Keratinocyte (primary cell): ENCODE measurements around the gene FUT7. TPM values are rescaled to one million over a fixed set of nuclear protein-coding genes. Genes with fewer than 3 reads are reported as not detected.

Experiments used
- DNase-seq: peaks from one replicate; pipeline ENCODE4 v3.0.0-alpha.2; 2011; ENCODE audit warnings: low read depth, missing footprints, low spot score
- FAIRE-seq: peaks from 2 replicates; lab custom pipeline; 2011; peaks lifted over from hg19 to GRCh38; lab: Jason Lieb, UNC
- H2AFZ ChIP-seq: 2 replicates; pipeline ENCODE4 v1.6.0; 2012; ENCODE audit warnings: low read length, control low read depth, inconsistent platforms; ENCODE audit not compliant: control insufficient read depth
- H3K27ac ChIP-seq: 2 replicates; pipeline ENCODE4 v1.5.1; 2011; ENCODE audit warnings: low read length; ENCODE audit not compliant: control insufficient read depth, insufficient read depth
- H3K27me3 ChIP-seq: 3 replicates; pipeline ENCODE4 v1.6.0; 2011; ENCODE audit warnings: low read length; ENCODE audit not compliant: control insufficient read depth, insufficient read depth; ENCODE audit errors: extremely low read depth
- H3K36me3 ChIP-seq, 2 experiments: 2 replicates in 1 of 2; 3 replicates in 1 of 2; pipeline ENCODE4 v1.5.1; 2011; ENCODE audit warnings: low read length in 2 of 2, mild to moderate bottlenecking in 1 of 2; ENCODE audit not compliant: control insufficient read depth in 2 of 2, insufficient read depth in 2 of 2; ENCODE audit errors: extremely low read depth in 1 of 2
- H3K4me1 ChIP-seq: 3 replicates; pipeline ENCODE4 v1.5.1; 2011; ENCODE audit warnings: low read length; ENCODE audit not compliant: control insufficient read depth, insufficient read depth; ENCODE audit errors: extremely low read depth
- H3K4me2 ChIP-seq: 3 replicates; pipeline ENCODE4 v1.6.0; 2011; ENCODE audit warnings: low read depth, low read length; ENCODE audit not compliant: control insufficient read depth, insufficient read depth; ENCODE audit errors: extremely low read depth
- H3K4me3 ChIP-seq, 3 experiments: fragments of 200-600 bp in 1 of 3; sonication (generic) in 1 of 3; 2 replicates in 2 of 3; 3 replicates in 1 of 3; pipeline ENCODE4 v1.5.1; 2011 to 2016; ENCODE audit warnings: low read length in 3 of 3, mild to moderate bottlenecking in 3 of 3, control low read depth in 2 of 3, inconsistent platforms in 1 of 3, low read depth in 1 of 3, mixed read lengths in 1 of 3, mixed run types in 1 of 3, moderate library complexity in 1 of 3; ENCODE audit not compliant: control insufficient read depth in 2 of 3, insufficient read depth in 2 of 3; ENCODE audit errors: extremely low read depth in 1 of 3
- H3K79me2 ChIP-seq: 2 replicates; pipeline ENCODE4 v1.6.0; 2012; ENCODE audit warnings: low read length; ENCODE audit not compliant: control insufficient read depth, insufficient read depth
- H3K9ac ChIP-seq: 3 replicates; pipeline ENCODE4 v1.6.0; 2011; ENCODE audit warnings: low read length; ENCODE audit not compliant: control insufficient read depth, insufficient read depth; ENCODE audit errors: extremely low read depth
- H3K9me1 ChIP-seq: 3 replicates; pipeline ENCODE4 v1.6.0; 2011; ENCODE audit warnings: low read length; ENCODE audit not compliant: control insufficient read depth, insufficient read depth; ENCODE audit errors: extremely low read depth
- H3K9me3 ChIP-seq: 2 replicates; pipeline ENCODE4 v1.5.1; 2012; ENCODE audit warnings: low read depth, low read length; ENCODE audit not compliant: control insufficient read depth
- H4K20me1 ChIP-seq: 3 replicates; pipeline ENCODE4 v1.6.0; 2011; ENCODE audit warnings: low read length; ENCODE audit not compliant: control insufficient read depth, insufficient read depth; ENCODE audit errors: extremely low read depth
- EZH2 ChIP-seq: IDR thresholded peaks from one replicate; pipeline ENCODE4 v1.6.1; 2012; ENCODE audit warnings: inconsistent platforms, mild to moderate bottlenecking, low read length, moderate library complexity
- dilution Hi-C: fragments of 300-500 bp; cut with MboI; formaldehyde crosslinking; loops from one replicate; pipeline ENCODE4 v1.7.0; 2020; ENCODE audit warnings: low sequenced_read_pairs; ENCODE audit not compliant: extremely low pct_ligation_motif_present
- polyA plus RNA-seq, 5 experiments: library from polyadenylated mRNA; depleted of rRNA in 3 of 5; stranded (reverse) in 3 of 5; stranded (forward) in 1 of 5; unstranded in 1 of 5; fragments of >200 nt; gene quantifications; 1 replicate in 1 of 5; 2 replicates in 3 of 5; 3 replicates in 1 of 5; pipeline versions ENCODE4 v1.2.1 to v1.2.3, GENCODE V29; 2011 to 2012; ENCODE audit warnings: missing spikeins in 2 of 5, low read depth in 1 of 5, low replicate concordance in 1 of 5
- TF ChIP-seq, protein P1 (sequence below), 3 experiments: IDR thresholded peaks in 1 of 3; conservative IDR thresholded peaks in 1 of 3; optimal IDR thresholded peaks in 1 of 3; 2 replicates in 2 of 3; 3 replicates in 1 of 3; pipeline versions ENCODE3 to v1.5.1; 2011; ENCODE audit warnings: low read length in 3 of 3, mild to moderate bottlenecking in 3 of 3, moderate library complexity in 2 of 3, control low read depth in 1 of 3, inconsistent platforms in 1 of 3; ENCODE audit not compliant: insufficient read depth in 2 of 3; ENCODE audit errors: extremely low read depth in 1 of 3

The FUT7 gene
- polyA plus RNA-seq, 1 donor (not counting 4 experiments of a cell fraction or from before 2014, with no cell fraction given): not detected

DNA sequence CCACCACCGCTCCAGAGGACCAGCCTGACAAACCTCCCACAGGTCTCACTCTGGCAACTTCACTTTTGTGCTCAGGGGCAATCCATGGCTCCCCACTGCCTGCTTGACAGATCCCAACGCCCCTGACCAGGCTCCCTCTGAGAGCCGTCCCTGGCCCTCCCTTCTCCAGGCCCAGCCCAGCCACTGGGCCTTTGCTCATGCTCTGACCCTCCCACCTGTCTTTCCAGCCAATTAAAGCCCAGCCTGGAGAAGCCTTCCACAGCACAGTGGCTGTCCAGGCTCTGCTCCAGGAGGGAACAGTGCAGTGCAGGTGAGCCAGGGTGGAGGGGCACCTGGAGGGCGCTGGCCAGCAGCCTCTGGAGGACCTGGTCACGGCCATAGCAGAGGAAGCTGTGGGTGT lies 18.7 kb upstream of the FUT7 start:
- Histone ChIP-seq H3K9ac (no peak overlapping the region), H3K27ac (no peak overlapping the region), H2AFZ (no peak overlapping the region), H3K4me1 (peaks cover 3% of the 10 kb centered on the region), H3K4me2 (no peak overlapping the region), H3K36me3 (no peaks in the 10 kb centered on the region), H4K20me1 (peaks cover 7% of the 10 kb centered on the region), H3K9me1 (no peaks in the 10 kb centered on the region), H3K4me3 (no peak overlapping the region), H3K79me2 (no peaks in the 10 kb centered on the region), H3K9me3 (no peaks in the 10 kb centered on the region), H3K27me3 (peaks cover 11% of the 10 kb centered on the region)
- dilution Hi-C loops: no loop called here
- DNase-seq: no peak
- no peak for TF ChIP-seq EZH2
- TF ChIP-seq, protein P1, sequence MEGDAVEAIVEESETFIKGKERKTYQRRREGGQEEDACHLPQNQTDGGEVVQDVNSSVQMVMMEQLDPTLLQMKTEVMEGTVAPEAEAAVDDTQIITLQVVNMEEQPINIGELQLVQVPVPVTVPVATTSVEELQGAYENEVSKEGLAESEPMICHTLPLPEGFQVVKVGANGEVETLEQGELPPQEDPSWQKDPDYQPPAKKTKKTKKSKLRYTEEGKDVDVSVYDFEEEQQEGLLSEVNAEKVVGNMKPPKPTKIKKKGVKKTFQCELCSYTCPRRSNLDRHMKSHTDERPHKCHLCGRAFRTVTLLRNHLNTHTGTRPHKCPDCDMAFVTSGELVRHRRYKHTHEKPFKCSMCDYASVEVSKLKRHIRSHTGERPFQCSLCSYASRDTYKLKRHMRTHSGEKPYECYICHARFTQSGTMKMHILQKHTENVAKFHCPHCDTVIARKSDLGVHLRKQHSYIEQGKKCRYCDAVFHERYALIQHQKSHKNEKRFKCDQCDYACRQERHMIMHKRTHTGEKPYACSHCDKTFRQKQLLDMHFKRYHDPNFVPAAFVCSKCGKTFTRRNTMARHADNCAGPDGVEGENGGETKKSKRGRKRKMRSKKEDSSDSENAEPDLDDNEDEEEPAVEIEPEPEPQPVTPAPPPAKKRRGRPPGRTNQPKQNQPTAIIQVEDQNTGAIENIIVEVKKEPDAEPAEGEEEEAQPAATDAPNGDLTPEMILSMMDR (optimal IDR thresholded peaks at IDR 0.05 in 1 of 3, IDR thresholded peaks at IDR 0.05 in 1 of 3, conservative IDR thresholded peaks at IDR 0.05 in 1 of 3; ENCODE audit: extremely low read depth in 1 of 3, insufficient read depth in 2 of 3, low read length in 3 of 3): no peak
- FAIRE-seq: no peak

DNA sequence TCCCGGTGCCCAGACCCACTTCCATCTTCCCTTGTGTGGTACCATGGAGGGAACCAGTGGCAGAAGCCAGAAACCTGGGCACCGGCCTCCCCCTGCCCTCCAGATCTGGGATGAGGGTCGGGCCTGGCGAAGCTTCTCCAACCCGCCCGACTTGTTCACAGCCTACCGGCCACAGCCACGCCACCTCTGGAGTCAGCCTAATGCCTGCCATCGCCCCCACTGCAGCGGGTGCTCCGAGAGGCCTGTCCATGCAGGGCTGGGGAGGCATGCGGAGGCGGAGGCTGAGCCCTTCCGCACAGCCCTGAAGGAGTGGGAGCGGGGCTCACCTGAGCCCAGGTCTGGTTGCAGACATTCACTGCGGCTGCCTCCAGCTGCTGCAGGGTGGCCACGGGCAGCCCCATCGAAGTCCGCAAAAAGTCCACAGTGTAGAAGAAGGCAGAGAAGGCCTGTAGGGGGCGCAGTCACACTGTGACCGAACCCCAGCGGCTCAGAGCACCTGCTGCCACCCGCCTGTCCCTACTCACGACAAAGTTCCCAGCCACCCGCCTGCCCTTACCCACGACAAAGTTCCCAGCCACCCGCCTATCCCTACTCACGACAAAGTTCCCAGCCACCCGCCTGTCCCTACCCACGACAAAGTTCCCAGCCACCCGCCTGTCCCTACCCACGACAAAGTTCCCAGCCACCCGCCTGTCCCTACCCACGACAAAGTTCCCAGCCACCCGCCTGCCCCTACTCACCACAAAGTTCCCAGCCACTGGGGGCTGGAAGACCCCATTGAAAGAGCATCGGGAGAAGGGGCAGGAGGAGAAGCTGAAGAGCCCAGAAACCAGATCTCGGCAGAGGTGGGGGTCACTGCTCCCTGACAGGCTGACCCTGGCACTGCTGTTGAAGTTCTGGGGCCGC lies 17.9 kb upstream of the FUT7 start:
- H3K9me3 ChIP-seq: no peaks in the 10 kb centered on the region
- no peak overlapping the region for H2AFZ ChIP-seq
- FAIRE-seq (peak; percentile 66), DNase-seq (no peak)
- dilution Hi-C loops: no loop called here
- H3K27me3 ChIP-seq: peaks cover 18% of the 10 kb centered on the region
- H3K4me3 ChIP-seq: no peak overlapping the region
- H3K9ac ChIP-seq: no peak overlapping the region
- peaks cover 9% of the 10 kb centered on the region for H4K20me1 ChIP-seq
- H3K36me3 ChIP-seq: no peaks in the 10 kb centered on the region
- H3K9me1 ChIP-seq: no peaks in the 10 kb centered on the region
- no peak overlapping the region for H3K4me2 ChIP-seq
- no peak overlapping the region for H3K27ac ChIP-seq
- TF ChIP-seq EZH2: no peak
- TF ChIP-seq, protein P1 (optimal IDR thresholded peaks at IDR 0.05 in 1 of 3, IDR thresholded peaks at IDR 0.05 in 1 of 3, conservative IDR thresholded peaks at IDR 0.05 in 1 of 3; ENCODE audit: extremely low read depth in 1 of 3, insufficient read depth in 2 of 3, low read length in 3 of 3): peak; percentile 25 to 74 (median 68)
- H3K79me2 ChIP-seq: no peaks in the 10 kb centered on the region
- H3K4me1 ChIP-seq: peaks cover 6% of the 10 kb centered on the region
